GM12878 (cell line): ENCODE measurements around the gene SERTAD1. TPM values are rescaled to one million over a fixed set of nuclear protein-coding genes. Genes with fewer than 3 reads are reported as not detected.

Source experiments
- BCLAF1 ChIP-seq: fragments of 450-650 bp; IDR thresholded peaks from 2 replicates; pipeline ENCODE4 v1.6.1; 2017; ENCODE audit warnings: antibody characterized with exemption, mild to moderate bottlenecking, moderate library complexity
- CHD2 ChIP-seq: IDR thresholded peaks from 2 replicates; pipeline ENCODE4 v1.6.1; 2011; ENCODE audit warnings: low read depth, low read length, improper control_type of control experiment, borderline replicate concordance
- CREM ChIP-seq: IDR thresholded peaks from 2 replicates; pipeline ENCODE4 v1.6.1; 2014; ENCODE audit warnings: antibody characterized with exemption, low read depth
- E4F1 ChIP-seq: fragments of 450-650 bp; IDR thresholded peaks from 2 replicates; pipeline ENCODE4 v1.6.1; 2018; ENCODE audit warnings: borderline replicate concordance, mild to moderate bottlenecking; ENCODE audit not compliant: partially characterized antibody
- IKZF2 ChIP-seq, 2 experiments: fragments of 450-650 bp; IDR thresholded peaks; 2 replicates each; pipeline ENCODE4 v1.6.1; 2017; ENCODE audit warnings: mild to moderate bottlenecking in 2 of 2, moderate library complexity in 2 of 2
- MLLT1 ChIP-seq: fragments of 450-650 bp; IDR thresholded peaks from 2 replicates; pipeline ENCODE4 v1.6.1; 2016; ENCODE audit warnings: mild to moderate bottlenecking
- MTA3 ChIP-seq: IDR thresholded peaks from 2 replicates; pipeline ENCODE4 v1.6.1; 2012; ENCODE audit warnings: low read length, inconsistent platforms, borderline replicate concordance
- NFYB ChIP-seq: IDR thresholded peaks from 2 replicates; pipeline ENCODE4 v1.6.1; 2011; ENCODE audit warnings: low read depth, mild to moderate bottlenecking, low read length, improper control_type of control experiment, moderate library complexity; ENCODE audit not compliant: insufficient read depth
- PAX8 ChIP-seq: fragments of 450-650 bp; IDR thresholded peaks from 2 replicates; pipeline ENCODE4 v1.6.1; 2017; ENCODE audit warnings: mild to moderate bottlenecking, moderate library complexity
- RAD21 ChIP-seq: IDR thresholded peaks from 2 replicates; pipeline ENCODE4 v1.6.1; 2011; ENCODE audit warnings: mild to moderate bottlenecking, low read depth, low read length, moderate library complexity; ENCODE audit not compliant: insufficient read depth
- RB1 ChIP-seq: fragments of 450-650 bp; formaldehyde crosslinking; IDR thresholded peaks from 2 replicates; pipeline ENCODE4 v1.6.1; 2017; ENCODE audit warnings: mild to moderate bottlenecking, borderline replicate concordance
- SRF ChIP-seq, 2 experiments: IDR thresholded peaks; 2 replicates each; pipeline ENCODE4 v1.6.1; 2011; ENCODE audit warnings: low read depth in 2 of 2, low read length in 2 of 2, mild to moderate bottlenecking in 1 of 2, moderate library complexity in 1 of 2
- STAT1 ChIP-seq: fragments of 450-650 bp; conservative IDR thresholded peaks from 2 replicates; pipeline ENCODE4 v1.6.1; 2014; ENCODE audit warnings: antibody characterized with exemption, mild to moderate bottlenecking
- ZNF384 ChIP-seq: IDR thresholded peaks from 2 replicates; pipeline ENCODE4 v1.6.1; 2012; ENCODE audit warnings: low read depth, mild to moderate bottlenecking, low read length, improper control_type of control experiment, borderline replicate concordance
- polyA plus RNA-seq, 11 experiments: library from polyadenylated mRNA; depleted of rRNA in 4 of 11; unstranded in 6 of 11; stranded (reverse) in 5 of 11; fragments of >200 nt; fragmentation: Nextera tagmentation in 4 of 11; fragmentation: Illumina TruSeq in 1 of 11; extraction: Ambion mirVana in 4 of 11; extraction: Trizol in 1 of 11; gene quantifications; 1 replicate in 1 of 11; 2 replicates in 10 of 11; pipeline versions ENCODE4 v1.2.1 to v1.2.3, GENCODE V29; 2011 to 2016; ENCODE audit warnings: inconsistent platforms in 2 of 11, missing spikeins in 2 of 11, low read depth in 1 of 11
- total RNA-seq, 4 experiments: library from RNA; depleted of rRNA in 3 of 4; stranded (reverse); fragments of >200 nt in 3 of 4; fragmentation: Illumina TruSeq in 1 of 4; extraction: Trizol in 1 of 4; gene quantifications; 2 replicates each; pipeline versions ENCODE4 v1.2.1 to v1.2.3, GENCODE V29; 2013 to 2021
- TF ChIP-seq, protein P1 (sequence below): IDR thresholded peaks from 2 replicates; pipeline ENCODE4 v1.6.1; 2011; ENCODE audit warnings: borderline replicate concordance, low read depth, mild to moderate bottlenecking, moderate library complexity, low read length; ENCODE audit not compliant: insufficient read depth, poor library complexity, severe bottlenecking
- TF ChIP-seq, protein P2 (sequence below): fragments of 450-650 bp; IDR thresholded peaks from 2 replicates; pipeline ENCODE4 v1.6.1; 2017; ENCODE audit warnings: mild to moderate bottlenecking, low read depth, inconsistent platforms; ENCODE audit not compliant: poor library complexity, severe bottlenecking

Gene SERTAD1
- total and polyA plus RNA-seq, 10 of the 15 experiments (the other 5 are each of a cell fraction or from before 2014, with no cell fraction given) = 0.23 to 14.2 (median 8.0) TPM

- TF ChIP-seq E4F1 = no peak
- no peak for TF ChIP-seq RAD21
- no peak for TF ChIP-seq STAT1
- TF ChIP-seq MLLT1 = 0 out of 2 replicates have a peak, but pooled peaks have one; percentile 53
- TF ChIP-seq, protein P1, sequence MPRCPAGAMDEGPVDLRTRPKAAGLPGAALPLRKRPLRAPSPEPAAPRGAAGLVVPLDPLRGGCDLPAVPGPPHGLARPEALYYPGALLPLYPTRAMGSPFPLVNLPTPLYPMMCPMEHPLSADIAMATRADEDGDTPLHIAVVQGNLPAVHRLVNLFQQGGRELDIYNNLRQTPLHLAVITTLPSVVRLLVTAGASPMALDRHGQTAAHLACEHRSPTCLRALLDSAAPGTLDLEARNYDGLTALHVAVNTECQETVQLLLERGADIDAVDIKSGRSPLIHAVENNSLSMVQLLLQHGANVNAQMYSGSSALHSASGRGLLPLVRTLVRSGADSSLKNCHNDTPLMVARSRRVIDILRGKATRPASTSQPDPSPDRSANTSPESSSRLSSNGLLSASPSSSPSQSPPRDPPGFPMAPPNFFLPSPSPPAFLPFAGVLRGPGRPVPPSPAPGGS = peak; percentile 40
- TF ChIP-seq IKZF2 (IDR thresholded peaks at IDR 0.05) = peak; percentile 75 to 76
- TF ChIP-seq BCLAF1 = no peak
- no peak for TF ChIP-seq ZNF384
- TF ChIP-seq CREM = no peak
- TF ChIP-seq, protein P2, sequence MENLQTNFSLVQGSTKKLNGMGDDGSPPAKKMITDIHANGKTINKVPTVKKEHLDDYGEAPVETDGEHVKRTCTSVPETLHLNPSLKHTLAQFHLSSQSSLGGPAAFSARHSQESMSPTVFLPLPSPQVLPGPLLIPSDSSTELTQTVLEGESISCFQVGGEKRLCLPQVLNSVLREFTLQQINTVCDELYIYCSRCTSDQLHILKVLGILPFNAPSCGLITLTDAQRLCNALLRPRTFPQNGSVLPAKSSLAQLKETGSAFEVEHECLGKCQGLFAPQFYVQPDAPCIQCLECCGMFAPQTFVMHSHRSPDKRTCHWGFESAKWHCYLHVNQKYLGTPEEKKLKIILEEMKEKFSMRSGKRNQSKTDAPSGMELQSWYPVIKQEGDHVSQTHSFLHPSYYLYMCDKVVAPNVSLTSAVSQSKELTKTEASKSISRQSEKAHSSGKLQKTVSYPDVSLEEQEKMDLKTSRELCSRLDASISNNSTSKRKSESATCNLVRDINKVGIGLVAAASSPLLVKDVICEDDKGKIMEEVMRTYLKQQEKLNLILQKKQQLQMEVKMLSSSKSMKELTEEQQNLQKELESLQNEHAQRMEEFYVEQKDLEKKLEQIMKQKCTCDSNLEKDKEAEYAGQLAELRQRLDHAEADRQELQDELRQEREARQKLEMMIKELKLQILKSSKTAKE = no peak
- no peak for TF ChIP-seq MTA3
- no peak for TF ChIP-seq PAX8
- no peak; the same call in 1 of the 2 replicates for TF ChIP-seq RB1
- TF ChIP-seq CHD2 = 0 out of 2 replicates have a peak, but pooled peaks have one; percentile 39
- TF ChIP-seq NFYB = no peak
- no peak for TF ChIP-seq SRF (IDR thresholded peaks at IDR 0.05; ENCODE audit: low read depth in 2 of 2, low read length in 2 of 2)
Observed at GRCh38 chr19:40433391-40434216, 7.8 kb upstream of the SERTAD1 start (continued).
